IMR-90 (cell line): ENCODE results near the gene FUT8. TPM values are rescaled to one million over a fixed set of nuclear protein-coding genes. Genes with fewer than 3 reads are reported as not detected.

Source experiments
- ATAC-seq: fragments of 200-7000 bp; cut with Tn5 transposase; 2 replicates; pipeline ENCODE4 v1.9.1; 2020; ENCODE audit warnings: low read depth, mild to moderate bottlenecking, moderate library complexity
- BruUV-seq: library from RNA; stranded (reverse); fragments of 400-500 nt; replicated peaks from 2 replicates; lab custom pipeline; 2021; lab: Mats Ljungman, UMichigan
- CTCF ChIA-PET: fragments of 300-600 bp; formaldehyde crosslinking; extraction: SDS; loops from one replicate; lab custom pipeline; 2021; ENCODE audit warnings: antibody characterized with exemption; lab: Yijun Ruan, JAX
- POLR2A ChIA-PET: fragments of 300-600 bp; sonication (Branson Sonifier 250); formaldehyde crosslinking; loops from one replicate; lab custom pipeline; 2022; ENCODE audit warnings: antibody characterized with exemption; ENCODE audit not compliant: unreplicated experiment; lab: Charles Lee
- DNase-seq: peaks from one replicate; pipeline ENCODE4 v3.0.0; 2013
- H2AFZ ChIP-seq: replicated peaks from 2 replicates; pipeline ENCODE3; 2013; ENCODE audit warnings: low read length, mild to moderate bottlenecking; ENCODE audit not compliant: poor library complexity
- H2AK5ac ChIP-seq: 2 replicates; pipeline ENCODE4 v1.6.1; 2013; ENCODE audit warnings: low read depth, low read length, inconsistent platforms
- H2AK9ac ChIP-seq: replicated peaks from 2 replicates; pipeline ENCODE3; 2013; ENCODE audit warnings: mild to moderate bottlenecking, low read depth, low read length, moderate library complexity; ENCODE audit not compliant: poor library complexity
- H2BK120ac ChIP-seq: 2 replicates; pipeline ENCODE4 v1.6.1; 2013; ENCODE audit warnings: low read depth, low read length, inconsistent platforms
- H2BK15ac ChIP-seq: 3 replicates; pipeline ENCODE4 v1.6.1; 2013; ENCODE audit warnings: low read depth, low read length, inconsistent platforms
- H2BK20ac ChIP-seq: 2 replicates; pipeline ENCODE4 v1.6.1; 2013; ENCODE audit warnings: low read depth, mild to moderate bottlenecking, inconsistent platforms, low read length, moderate library complexity
- H2BK5ac ChIP-seq: 2 replicates; pipeline ENCODE4 v1.6.1; 2013; ENCODE audit warnings: mild to moderate bottlenecking, low read depth, low read length, inconsistent platforms; ENCODE audit not compliant: poor library complexity, severe bottlenecking
- H3K14ac ChIP-seq: replicated peaks from 2 replicates; pipeline ENCODE4 v1.6.1; 2013; ENCODE audit warnings: low read depth, low read length, inconsistent platforms
- H3K18ac ChIP-seq: 2 replicates; pipeline ENCODE4 v1.6.1; 2013; ENCODE audit warnings: low read depth, low read length, control low read depth
- H3K23ac ChIP-seq: 2 replicates; pipeline ENCODE4 v1.6.1; 2013; ENCODE audit warnings: low read depth, low read length, inconsistent platforms
- H3K27ac ChIP-seq: 2 replicates; pipeline ENCODE4 v1.5.1; 2013; ENCODE audit warnings: mild to moderate bottlenecking, control low read depth, low read length; ENCODE audit not compliant: insufficient read depth
- H3K27me3 ChIP-seq: 2 replicates; pipeline ENCODE4 v1.6.1; 2013; ENCODE audit warnings: low read length; ENCODE audit not compliant: control insufficient read depth, insufficient read depth
- H3K36me3 ChIP-seq: 2 replicates; pipeline ENCODE4 v1.6.1; 2013; ENCODE audit warnings: low read length, mixed read lengths; ENCODE audit not compliant: control insufficient read depth, insufficient read depth
- H3K4ac ChIP-seq: 2 replicates; pipeline ENCODE4 v1.6.1; 2013; ENCODE audit warnings: low read depth, low read length, inconsistent platforms
- H3K4me1 ChIP-seq: 2 replicates; pipeline ENCODE4 v1.6.1; 2013; ENCODE audit warnings: low read length, mixed read lengths; ENCODE audit not compliant: control insufficient read depth, insufficient read depth
- H3K4me2 ChIP-seq: 2 replicates; pipeline ENCODE4 v1.6.1; 2013; ENCODE audit warnings: low read depth, mild to moderate bottlenecking, control low read depth, low read length, moderate library complexity
- H3K4me3 ChIP-seq: 2 replicates; pipeline ENCODE4 v1.5.1; 2013; ENCODE audit warnings: low read depth, mild to moderate bottlenecking, control low read depth, low read length, moderate library complexity; ENCODE audit not compliant: insufficient read depth
- H3K56ac ChIP-seq: 2 replicates; pipeline ENCODE4 v1.6.1; 2013; ENCODE audit warnings: low read length, inconsistent platforms; ENCODE audit not compliant: insufficient read depth; ENCODE audit errors: extremely low read depth
- H3K79me1 ChIP-seq, 2 experiments: 2 replicates each; pipeline ENCODE4 v1.6.1; 2013; ENCODE audit warnings: low read length in 2 of 2, inconsistent platforms in 1 of 2, low read depth in 1 of 2
- H3K9ac ChIP-seq: 2 replicates; pipeline ENCODE4 v1.6.1; 2013; ENCODE audit warnings: low read depth, low read length, control low read depth
- H3K9me1 ChIP-seq: 2 replicates; pipeline ENCODE4 v1.6.1; 2013; ENCODE audit warnings: low read length, inconsistent platforms; ENCODE audit not compliant: insufficient read depth
- H3K9me3 ChIP-seq: 2 replicates; pipeline ENCODE4 v1.6.1; 2013; ENCODE audit warnings: low read length; ENCODE audit not compliant: control insufficient read depth, insufficient read depth
- H4K20me1 ChIP-seq: 2 replicates; pipeline ENCODE4 v1.6.1; 2013; ENCODE audit warnings: low read length, inconsistent platforms; ENCODE audit not compliant: insufficient read depth
- H4K5ac ChIP-seq: 2 replicates; pipeline ENCODE4 v1.6.1; 2013; ENCODE audit warnings: mild to moderate bottlenecking, low read depth, low read length, control low read depth
- H4K8ac ChIP-seq, 2 experiments: 2 replicates each; pipeline ENCODE4 v1.6.1; 2013; ENCODE audit warnings: low read depth in 2 of 2, low read length in 2 of 2, control low read depth in 1 of 2, inconsistent platforms in 1 of 2
- H4K91ac ChIP-seq: 2 replicates; pipeline ENCODE4 v1.6.1; 2013; ENCODE audit warnings: low read depth, low read length, inconsistent platforms; ENCODE audit not compliant: insufficient read depth
- BHLHE40 ChIP-seq: fragments of 150-350 bp; IDR thresholded peaks from 2 replicates; pipeline ENCODE4 v1.6.1; 2016; ENCODE audit warnings: mild to moderate bottlenecking, low read depth, low read length
- CEBPB ChIP-seq: IDR thresholded peaks from 2 replicates; pipeline ENCODE4 v1.6.1; 2012; ENCODE audit warnings: low read depth, low read length, improper control_type of control experiment
- CHD1 ChIP-seq: IDR thresholded peaks from 2 replicates; pipeline ENCODE4 v1.6.1; 2012; ENCODE audit warnings: low read depth, low read length, improper control_type of control experiment
- CTCF ChIP-seq: conservative IDR thresholded peaks from 2 replicates; pipeline ENCODE4 v1.5.1; 2012; ENCODE audit warnings: mild to moderate bottlenecking, low read depth, low read length, improper control_type of control experiment
- ELK1 ChIP-seq: fragments of 150-350 bp; IDR thresholded peaks from 2 replicates; pipeline ENCODE4 v1.6.1; 2016; ENCODE audit warnings: low read depth, mild to moderate bottlenecking, low read length, moderate library complexity, borderline replicate concordance
- FOS ChIP-seq: fragments of 150-350 bp; IDR thresholded peaks from 2 replicates; pipeline ENCODE4 v1.6.1; 2016; ENCODE audit warnings: low read depth, low read length
- MAFK ChIP-seq: IDR thresholded peaks from 2 replicates; pipeline ENCODE4 v1.6.1; 2012; ENCODE audit warnings: low read depth, low read length, improper control_type of control experiment
- MAZ ChIP-seq: IDR thresholded peaks from 2 replicates; pipeline ENCODE4 v1.6.1; 2012; ENCODE audit warnings: low read depth, mild to moderate bottlenecking, low read length, improper control_type of control experiment, moderate library complexity, borderline replicate concordance
- MXI1 ChIP-seq: IDR thresholded peaks from 2 replicates; pipeline ENCODE4 v1.6.1; 2012; ENCODE audit warnings: low read depth, mild to moderate bottlenecking, low read length, moderate library complexity, borderline replicate concordance
- NFE2L2 ChIP-seq: fragments of 150-350 bp; IDR thresholded peaks from 2 replicates; pipeline ENCODE4 v1.6.1; 2016; ENCODE audit warnings: low read depth, mild to moderate bottlenecking, low read length
- POLR2A ChIP-seq: IDR thresholded peaks from 2 replicates; pipeline ENCODE4 v1.6.1; 2012; ENCODE audit warnings: mild to moderate bottlenecking, low read depth, low read length
- RAD21 ChIP-seq: IDR thresholded peaks from 2 replicates; pipeline ENCODE4 v1.6.1; 2012; ENCODE audit warnings: low read length, improper control_type of control experiment
- RCOR1 ChIP-seq: IDR thresholded peaks from 2 replicates; pipeline ENCODE4 v1.6.1; 2012; ENCODE audit warnings: mild to moderate bottlenecking, low read length, improper control_type of control experiment; ENCODE audit not compliant: insufficient replicate concordance
- RFX5 ChIP-seq: IDR thresholded peaks from 2 replicates; pipeline ENCODE4 v1.8.0; 2012; ENCODE audit warnings: low read depth, mild to moderate bottlenecking, low read length, moderate library complexity
- SMC3 ChIP-seq: fragments of 150-350 bp; IDR thresholded peaks from 2 replicates; pipeline ENCODE4 v1.6.1; 2016; ENCODE audit warnings: low read depth, mild to moderate bottlenecking, antibody characterized with exemption, low read length, moderate library complexity
- WGBS, 2 experiments: methylation state at CpG; one replicate each; pipeline versions ENCODE4 v1.1.5 to v1.1.7; 2013; ENCODE audit warnings: missing lambda C conversion rate in 2 of 2; ENCODE audit not compliant: insufficient read length in 1 of 2; ENCODE audit errors: extremely low coverage in 2 of 2; 5-methylcytosine and 5-hydroxymethylcytosine counted together
- dilution Hi-C: fragments of 300-500 bp; cut with HindIII; formaldehyde crosslinking; loops from one replicate; pipeline ENCODE4 v1.14.3; 2018; ENCODE audit warnings: low sequenced_read_pairs; ENCODE audit not compliant: unreplicated experiment
- in situ Hi-C: fragments of 300-500 bp; cut with MboI; formaldehyde crosslinking; loops from 3 replicates; pipeline ENCODE4 v1.14.3; 2019; ENCODE audit warnings: low sequenced_read_pairs, inconsistent platforms, mixed read lengths
- intact Hi-C: fragments of 100-400 bp; cut with micrococcal nuclease; formaldehyde crosslinking; loops from 2 replicates; pipeline ENCODE4 v1.10.0; 2022
- polyA plus RNA-seq, 3 experiments: library from polyadenylated mRNA; depleted of rRNA; stranded (reverse); fragments of >200 nt; gene quantifications; 2 replicates each; pipeline ENCODE4 v1.2.3, GENCODE V29; 2012; ENCODE audit warnings: low replicate concordance in 1 of 3
- total RNA-seq: library from RNA; depleted of rRNA; stranded (reverse); fragments of >200 nt; gene quantifications from 2 replicates; pipeline ENCODE4 v1.2.3, GENCODE V29; 2012
- TF ChIP-seq, protein P1 (sequence below): fragments of 150-350 bp; IDR thresholded peaks from 2 replicates; pipeline ENCODE4 v1.6.1; 2017; ENCODE audit warnings: mild to moderate bottlenecking, antibody characterized with exemption, low read length, low read depth

Gene FUT8
- total and polyA plus RNA-seq, 2 of the 4 experiments (the other 2 are of a cell fraction), result 15.6 to 72.9 TPM

GRCh38 chr14:65444230-65444629 is 31.7 kb downstream of the FUT8 start:
- WGBS, 2 experiments, result no CpG with 5 or more reads among the region's 1 CpG
- no peak overlapping the region for H2BK5ac ChIP-seq
- no peaks in the 10 kb centered on the region for H4K20me1 ChIP-seq
- no peak overlapping the region for H2BK15ac ChIP-seq
- in situ Hi-C loops (no loop called here), intact Hi-C loops (no loop called here), dilution Hi-C loops (no loop called here)
- no peaks in the 10 kb centered on the region for H3K27me3 ChIP-seq
- H2AFZ ChIP-seq, result no peak overlapping the region
- no peak overlapping the region for H3K9ac ChIP-seq
- H4K5ac ChIP-seq, result no peak overlapping the region
- no peak overlapping the region for H2BK120ac ChIP-seq
- no peak overlapping the region for H3K27ac ChIP-seq
- no peak overlapping the region for H3K18ac ChIP-seq
- H3K23ac ChIP-seq, result no peak overlapping the region
- CTCF ChIA-PET, result interaction anchor here (1.1 kb wide), 1 partner anchor 15 kb away, joined by 3 read pairs; no protein-coding TSS in a partner anchor
- no peak overlapping the region for H3K4me2 ChIP-seq
- no peak for TF ChIP-seq FOS
- TF ChIP-seq MAZ, result no peak
- no peak for TF ChIP-seq MXI1
- TF ChIP-seq RFX5, result no peak
- TF ChIP-seq CTCF, result no peak
- TF ChIP-seq BHLHE40, result no peak
- no peak for TF ChIP-seq RCOR1
- no peak for TF ChIP-seq CEBPB
- TF ChIP-seq, protein P1, sequence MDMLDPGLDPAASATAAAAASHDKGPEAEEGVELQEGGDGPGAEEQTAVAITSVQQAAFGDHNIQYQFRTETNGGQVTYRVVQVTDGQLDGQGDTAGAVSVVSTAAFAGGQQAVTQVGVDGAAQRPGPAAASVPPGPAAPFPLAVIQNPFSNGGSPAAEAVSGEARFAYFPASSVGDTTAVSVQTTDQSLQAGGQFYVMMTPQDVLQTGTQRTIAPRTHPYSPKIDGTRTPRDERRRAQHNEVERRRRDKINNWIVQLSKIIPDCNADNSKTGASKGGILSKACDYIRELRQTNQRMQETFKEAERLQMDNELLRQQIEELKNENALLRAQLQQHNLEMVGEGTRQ, result no peak
- TF ChIP-seq MAFK, result no peak
- TF ChIP-seq SMC3, result no peak
- no peak for TF ChIP-seq ELK1
- TF ChIP-seq NFE2L2, result no peak
- no peak for TF ChIP-seq RAD21
- no peak for TF ChIP-seq POLR2A
- no peak for TF ChIP-seq CHD1
- no peak for ATAC-seq
- H3K79me1 ChIP-seq, result peaks cover 7 to 18% of the 10 kb centered on the region in 2 experiments
- POLR2A ChIA-PET, result no interaction called here
- no peak overlapping the region for H4K8ac ChIP-seq
- no peak overlapping the region for H3K4me3 ChIP-seq
- DNase-seq, result no peak
- no peak overlapping the region for H2AK9ac ChIP-seq
- H3K56ac ChIP-seq, result no peak overlapping the region
- H4K91ac ChIP-seq, result no peak overlapping the region
- no TSS peak for BruUV-seq
- no peaks in the 10 kb centered on the region for H3K9me1 ChIP-seq
- H3K36me3 ChIP-seq, result no peaks in the 10 kb centered on the region
- H2BK20ac ChIP-seq, result no peak overlapping the region
- H3K9me3 ChIP-seq, result no peaks in the 10 kb centered on the region
- no peak overlapping the region for H2AK5ac ChIP-seq
- H3K4ac ChIP-seq, result no peak overlapping the region
- no peak overlapping the region for H3K14ac ChIP-seq
- H3K4me1 ChIP-seq, result no peaks in the 10 kb centered on the region
